CD4-positive, alpha-beta T cell treated with Interleukin-2 at 100 ng/mL for 4 hours (primary cell): ENCODE results near the gene SFRP5.

Source experiments
- DNase-seq: peaks from one replicate; pipeline ENCODE4 v3.0.0-alpha.2; 2020; ENCODE audit warnings: low spot score

Gene SFRP5

GRCh38 chr10:97764519-97764931 lies 7.3 kb downstream of the SFRP5 start:
- DNase-seq: no peak

DNA sequence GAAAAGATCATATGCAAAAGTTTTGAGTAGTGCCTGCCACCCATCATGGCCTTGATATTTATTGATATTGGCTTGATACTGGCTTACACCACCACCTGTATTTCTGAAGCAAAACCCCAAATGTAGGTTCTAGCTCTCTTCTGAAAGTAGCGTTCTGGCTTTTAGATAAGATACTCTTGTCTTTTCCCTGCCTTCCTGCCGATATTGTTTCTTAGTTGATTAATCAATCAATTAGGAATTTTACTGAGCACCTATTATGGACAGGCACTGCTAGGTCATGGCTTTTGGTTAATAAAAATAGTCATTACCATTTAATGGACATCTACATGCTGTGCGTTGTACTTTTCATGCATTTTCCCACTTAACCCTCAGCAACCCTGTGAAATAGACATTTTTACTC lies 7.9 kb downstream of the SFRP5 start:
- no peak for DNase-seq

GRCh38 chr10:97763411-97763810 lies 8.4 kb downstream of the SFRP5 start:
- no peak for DNase-seq

DNA sequence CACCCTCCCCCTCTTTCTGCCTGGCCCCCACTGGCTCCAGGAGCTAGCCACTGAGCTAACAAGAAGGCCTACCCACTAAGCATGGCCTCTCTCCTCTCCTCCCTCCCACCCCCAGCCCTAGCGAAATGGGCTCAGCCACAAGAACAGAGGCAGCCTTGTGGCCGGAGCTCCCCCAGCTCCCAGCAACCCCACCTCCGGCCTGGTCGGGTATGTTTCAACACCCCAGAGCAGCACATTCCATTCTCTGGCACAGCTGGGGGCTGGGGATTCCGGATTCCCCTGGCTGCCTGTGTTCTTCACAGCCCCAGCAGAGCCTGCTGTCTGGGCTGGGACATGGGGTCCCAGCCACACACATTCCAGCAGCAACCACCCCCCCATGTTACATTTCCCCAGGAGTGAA lies 9.0 kb downstream of the SFRP5 start:
- no peak for DNase-seq

DNA sequence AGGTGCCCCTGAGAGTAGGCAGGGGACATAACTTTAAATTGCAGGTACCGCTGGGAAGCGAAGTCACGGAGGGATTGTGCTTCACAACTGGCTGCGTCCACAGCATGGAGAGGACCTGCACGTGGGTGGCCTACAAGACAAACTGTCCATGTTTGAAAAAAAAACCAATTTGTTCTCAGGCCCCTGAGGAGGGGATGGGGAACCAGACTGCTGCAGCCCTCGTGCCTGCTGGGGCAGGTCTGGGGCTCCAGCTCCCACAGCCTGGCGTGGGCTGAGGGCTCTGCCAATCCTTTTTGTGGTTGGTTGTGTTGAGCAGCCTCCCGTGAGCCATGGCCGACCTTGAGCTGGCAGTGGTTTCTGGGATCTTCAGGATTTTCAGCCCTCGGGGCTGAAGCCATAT lies 9.7 kb downstream of the SFRP5 start:
- no peak for DNase-seq

DNA sequence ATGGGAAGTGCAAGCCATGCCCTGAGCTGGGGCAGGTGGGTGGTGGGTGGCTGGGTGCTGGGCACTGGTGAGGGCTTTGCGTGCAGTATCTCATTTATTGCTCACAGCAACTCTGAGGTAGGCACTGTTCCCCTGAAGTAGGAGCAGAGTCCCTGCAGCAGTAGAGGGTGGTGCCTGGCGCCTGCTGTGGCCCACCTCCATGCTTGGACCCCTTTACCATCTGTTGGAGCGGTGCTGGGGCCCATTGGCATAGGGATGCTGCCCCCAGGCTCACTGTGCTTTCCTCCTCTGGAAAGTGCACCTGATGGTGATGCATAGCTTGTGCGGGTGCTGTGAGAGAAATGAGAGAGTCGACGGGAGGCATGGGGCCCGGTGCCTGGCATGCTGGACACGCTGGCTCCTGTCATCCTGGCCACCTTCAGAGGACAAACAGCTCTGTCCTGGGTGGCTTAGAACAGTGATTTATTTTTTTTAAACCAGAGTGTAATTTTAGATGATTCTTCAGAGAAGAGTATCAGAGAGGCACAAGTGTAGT lies 10.4 kb downstream of the SFRP5 start:
- DNase-seq: no peak

DNA sequence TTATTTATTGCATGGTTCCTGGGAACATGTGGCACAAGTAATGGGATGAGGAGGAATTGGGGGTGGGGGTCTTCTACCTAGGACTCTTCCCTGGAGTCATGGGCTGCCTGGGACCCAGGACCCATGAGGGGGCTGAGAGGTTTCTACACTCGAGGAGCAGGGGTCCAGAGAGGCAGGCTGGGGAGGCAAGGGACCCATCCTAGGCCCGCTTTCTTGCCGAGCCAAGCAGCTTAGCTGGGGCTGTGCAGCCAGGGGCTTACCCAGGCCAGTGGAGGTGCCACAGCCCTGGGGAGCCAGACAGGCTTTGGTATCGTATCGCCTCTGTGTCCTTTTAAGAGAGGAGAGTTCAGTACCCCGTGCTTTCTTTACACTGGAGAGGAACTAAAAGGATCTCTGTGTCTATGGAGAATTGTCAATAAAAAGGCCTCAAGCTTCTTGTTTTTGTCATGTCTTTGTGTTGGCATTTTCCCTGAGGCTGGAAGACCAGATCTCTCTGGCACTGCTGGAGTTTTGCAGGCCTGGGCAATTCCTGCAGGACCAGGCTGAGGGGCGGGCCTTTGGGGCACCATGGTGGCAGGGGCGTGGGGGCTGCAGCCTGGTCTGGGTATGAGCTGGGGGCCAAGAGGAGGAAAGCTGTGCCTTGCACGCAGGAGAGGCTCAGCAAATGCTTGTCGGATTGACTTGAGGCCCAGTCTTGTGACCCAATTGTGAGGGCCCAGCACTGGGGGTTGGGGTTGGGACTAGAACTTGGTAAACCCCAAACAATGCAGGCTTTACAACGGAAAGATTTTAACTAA lies 11.1 kb downstream of the SFRP5 start:
- no peak for DNase-seq

DNA sequence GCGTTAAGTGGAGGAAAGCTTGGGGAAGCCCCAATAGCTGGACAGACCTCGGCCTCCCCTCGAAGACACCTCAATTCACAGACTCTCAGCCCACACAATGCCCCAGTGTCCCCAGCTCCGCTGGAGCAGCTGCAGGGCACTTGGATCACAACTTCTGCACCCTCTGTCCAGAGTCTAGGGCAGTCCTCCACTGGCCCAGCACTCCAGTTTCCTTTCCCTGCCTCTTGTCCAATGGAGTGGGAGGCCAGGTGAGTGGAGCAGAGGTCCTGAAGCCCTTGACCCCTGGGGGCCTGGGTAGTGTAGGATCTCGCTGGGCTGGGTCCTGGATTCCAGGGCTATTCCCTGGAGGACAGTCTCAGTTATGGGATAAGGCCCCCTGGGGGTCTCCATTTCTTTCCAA lies 11.9 kb downstream of the SFRP5 start:
- DNase-seq: no peak

DNA sequence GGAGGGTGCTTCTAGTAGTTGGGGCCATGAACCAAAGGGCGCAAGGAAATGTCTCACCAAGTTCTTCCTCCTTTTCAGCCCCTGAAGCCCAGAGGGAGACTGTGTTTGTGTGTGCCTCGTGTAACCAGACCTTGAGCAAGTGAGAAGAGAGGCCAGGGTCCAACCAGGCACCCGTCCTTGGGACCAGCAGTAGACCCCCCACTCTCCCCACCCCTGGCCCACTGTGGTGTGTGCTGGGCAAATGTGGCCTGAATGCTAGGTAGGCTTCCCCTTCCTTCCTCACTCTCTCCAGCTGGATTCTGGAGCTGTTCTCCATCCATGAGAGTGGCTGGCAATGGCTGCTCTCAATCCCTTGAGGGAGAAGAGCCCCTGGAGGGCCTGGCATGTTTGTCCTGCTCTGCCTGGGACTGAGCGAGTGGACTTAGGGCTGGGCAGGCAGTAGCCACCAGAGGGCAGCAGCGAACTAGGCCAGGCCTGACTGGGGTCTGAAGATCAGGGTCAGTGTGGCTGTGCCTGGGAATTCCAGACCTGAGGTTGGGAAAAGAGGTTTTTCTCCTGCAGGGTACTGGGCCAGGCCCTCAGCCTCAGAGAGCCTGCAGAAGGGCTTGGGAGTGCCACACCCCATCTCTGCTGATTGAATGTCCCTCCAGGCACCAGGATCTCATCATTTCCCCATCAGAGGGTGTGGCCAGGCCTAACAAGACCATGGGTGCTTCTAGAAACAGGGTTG lies 12.5 kb downstream of the SFRP5 start:
- DNase-seq: peak; percentile 33

DNA sequence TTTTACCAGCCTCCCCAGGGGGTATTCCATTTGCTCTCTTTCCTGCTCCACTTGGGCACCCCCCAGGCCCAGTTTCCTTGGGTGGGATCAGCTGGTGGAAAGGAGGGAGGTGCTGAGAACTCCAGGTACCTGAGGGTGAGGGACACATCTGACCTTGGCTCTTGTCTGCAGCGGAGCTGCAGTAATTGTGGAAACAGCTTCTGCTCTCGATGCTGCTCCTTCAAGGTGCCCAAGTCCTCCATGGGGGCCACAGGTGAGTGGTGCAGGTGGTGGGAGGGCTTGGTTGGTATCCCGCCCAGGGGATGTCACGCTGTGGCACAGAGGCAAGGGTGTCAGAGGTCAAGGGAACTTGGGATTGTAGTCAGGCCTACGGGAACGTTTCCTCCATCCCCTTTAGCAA lies 14.3 kb downstream of the SFRP5 start:
- no peak for DNase-seq

DNA sequence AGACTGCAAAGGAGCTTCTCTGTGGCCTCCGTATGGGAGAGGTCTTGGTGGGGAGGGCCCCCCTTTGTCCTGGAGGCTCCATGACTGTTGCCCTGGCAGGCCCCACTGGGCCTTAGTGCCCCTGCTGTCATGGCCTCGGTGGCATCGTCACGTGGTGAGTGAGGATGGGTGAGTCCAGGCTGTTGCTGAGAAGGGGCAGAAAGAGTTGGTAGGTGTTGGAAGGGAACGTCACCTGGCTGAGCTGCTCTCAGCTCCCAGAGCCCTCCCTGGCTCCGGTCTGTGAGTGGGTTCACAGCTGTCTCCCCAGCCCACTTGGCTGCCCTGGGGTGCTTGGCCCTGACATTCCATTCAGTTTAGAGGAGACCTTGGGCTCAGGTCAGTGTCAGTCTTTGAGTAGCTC lies 16.1 kb downstream of the SFRP5 start:
- DNase-seq: no peak

GRCh38 chr10:97754726-97755125 lies 17.1 kb downstream of the SFRP5 start:
- no peak for DNase-seq

DNA sequence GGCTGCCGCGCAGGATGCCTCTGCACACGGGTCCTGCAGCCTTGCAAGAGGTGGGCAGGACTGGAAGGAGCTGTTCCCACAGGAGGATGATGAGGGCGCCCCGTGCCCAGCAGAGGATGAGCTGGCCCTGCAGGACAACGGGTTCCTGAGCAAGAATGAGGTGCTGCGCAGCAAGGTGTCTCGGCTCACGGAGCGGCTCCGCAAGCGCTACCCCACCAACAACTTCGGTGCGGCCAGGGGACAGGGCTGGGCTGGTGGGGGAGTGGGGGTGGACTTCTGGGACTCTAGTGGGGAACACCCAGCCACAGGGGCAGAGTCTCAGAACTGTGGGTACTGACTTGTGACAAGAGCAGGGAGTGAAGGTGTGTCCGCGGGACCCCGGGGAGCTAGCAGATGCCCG lies 18.8 kb downstream of the SFRP5 start:
- no peak for DNase-seq

- DNase-seq: no peak
These were observed 23.7 kb downstream of the SFRP5 start for GRCh38 chr10:97748116-97748515.

GRCh38 chr10:97747573-97747972 lies 24.2 kb downstream of the SFRP5 start:
- no peak for DNase-seq

DNA sequence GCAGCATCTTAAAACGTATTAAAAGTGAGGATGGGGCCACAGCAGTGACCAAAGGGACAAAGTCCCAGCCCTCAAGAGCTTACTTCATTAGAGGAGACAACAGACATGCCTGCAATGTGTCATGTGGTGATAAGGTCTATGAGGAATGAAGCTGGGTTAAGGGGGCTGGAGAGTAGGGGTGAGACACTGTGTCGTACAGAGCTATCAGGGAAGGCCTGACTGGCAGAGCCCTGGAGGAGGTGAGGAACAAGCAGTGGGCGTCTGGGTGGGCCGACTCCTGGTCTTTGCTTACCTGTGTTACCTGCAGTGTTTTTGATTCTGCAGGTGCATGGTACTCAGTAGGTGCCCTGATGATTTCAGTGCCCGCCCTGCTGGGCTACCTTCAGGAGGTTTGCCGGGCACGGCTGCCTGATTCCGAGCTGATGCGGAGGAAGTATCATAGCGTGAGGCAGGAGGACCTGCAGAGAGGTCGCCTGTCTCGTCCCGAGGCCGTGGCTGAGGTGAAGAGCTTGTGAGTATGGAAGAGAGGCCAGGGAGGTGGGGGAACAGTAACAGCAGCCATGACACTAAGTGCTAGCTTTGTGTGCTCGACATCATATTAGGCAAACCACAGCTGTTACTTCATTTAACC lies 27.3 kb downstream of the SFRP5 start:
- DNase-seq: no peak

DNA sequence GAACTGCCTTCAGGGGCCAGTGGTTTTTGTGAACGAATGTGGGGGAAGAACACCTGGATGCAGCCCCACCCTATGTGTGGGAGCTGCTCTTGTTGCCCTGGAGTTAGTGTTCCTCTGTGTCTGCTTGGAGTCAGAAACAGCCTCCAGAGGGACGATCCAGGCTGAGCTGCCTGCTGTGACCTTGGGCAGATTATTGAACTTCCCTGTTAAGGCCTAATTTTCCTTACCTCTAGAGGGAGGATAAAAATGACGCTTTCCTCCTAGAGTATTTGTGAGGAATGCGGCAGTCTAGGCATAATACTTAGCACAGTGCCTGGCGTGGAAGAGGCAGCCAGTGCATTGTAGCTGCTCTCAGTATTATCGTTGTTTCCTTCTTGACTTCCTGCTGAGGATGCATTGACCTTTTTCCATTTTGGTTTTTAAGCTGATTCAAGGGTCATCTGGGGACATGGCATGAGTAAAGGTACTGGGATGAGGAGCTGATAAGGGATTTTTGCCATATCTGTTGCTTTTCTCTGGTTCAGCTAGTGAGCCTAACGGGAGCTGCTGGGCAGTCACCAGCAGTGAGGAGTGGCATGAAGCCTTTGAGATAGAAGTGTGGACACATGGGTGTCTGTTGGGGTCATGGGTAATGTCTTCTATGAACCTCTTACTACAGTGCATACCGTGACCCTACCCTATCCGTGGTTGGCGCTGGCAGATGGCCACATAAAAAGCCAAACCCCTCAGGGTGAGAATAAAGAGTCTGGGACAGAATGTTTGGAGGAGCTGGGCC lies 28.4 kb downstream of the SFRP5 start:
- no peak for DNase-seq

DNA sequence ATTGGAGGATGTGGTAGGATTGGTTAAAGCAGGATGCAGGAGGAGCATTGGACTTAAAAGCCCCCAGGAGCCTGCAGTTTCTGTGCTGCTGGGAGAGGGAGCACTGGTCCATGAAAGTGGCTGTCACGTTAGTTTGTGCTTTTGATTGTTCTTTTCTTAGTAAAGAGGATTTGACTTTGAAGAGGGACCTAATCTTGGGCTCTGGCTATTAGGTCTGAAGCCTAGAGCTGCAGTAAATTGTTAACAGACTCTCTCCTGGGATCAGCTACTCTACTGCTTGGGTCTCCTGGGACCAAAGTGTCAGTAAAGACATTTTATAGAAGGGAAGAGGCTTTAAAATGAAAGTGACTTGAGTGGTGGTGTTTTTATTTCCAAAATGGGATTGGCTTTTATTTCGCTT lies 31.2 kb downstream of the SFRP5 start:
- DNase-seq: no peak

DNA sequence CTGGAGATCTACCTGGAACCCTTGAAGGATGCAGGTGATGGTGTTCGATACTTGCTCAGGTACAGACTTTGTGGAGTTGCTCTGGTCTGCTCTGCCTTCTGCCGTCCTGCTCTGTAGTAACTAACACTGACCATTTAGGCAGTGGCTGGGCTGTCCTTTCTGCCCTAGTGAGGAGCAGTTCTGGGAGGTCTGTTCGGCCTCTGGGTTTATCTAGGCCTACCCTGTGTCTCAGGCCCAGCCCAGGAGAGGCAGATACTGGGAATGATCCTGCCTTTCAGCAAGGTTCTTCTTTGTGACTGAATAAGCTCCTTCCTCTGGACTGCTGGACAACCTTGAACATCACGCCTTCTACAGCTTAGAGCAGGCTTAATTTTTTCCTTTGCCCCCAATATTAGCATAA lies 33.2 kb downstream of the SFRP5 start:
- no peak for DNase-seq

- no peak for DNase-seq
These were observed 34.0 kb downstream of the SFRP5 start for GRCh38 chr10:97737770-97738265.

DNA sequence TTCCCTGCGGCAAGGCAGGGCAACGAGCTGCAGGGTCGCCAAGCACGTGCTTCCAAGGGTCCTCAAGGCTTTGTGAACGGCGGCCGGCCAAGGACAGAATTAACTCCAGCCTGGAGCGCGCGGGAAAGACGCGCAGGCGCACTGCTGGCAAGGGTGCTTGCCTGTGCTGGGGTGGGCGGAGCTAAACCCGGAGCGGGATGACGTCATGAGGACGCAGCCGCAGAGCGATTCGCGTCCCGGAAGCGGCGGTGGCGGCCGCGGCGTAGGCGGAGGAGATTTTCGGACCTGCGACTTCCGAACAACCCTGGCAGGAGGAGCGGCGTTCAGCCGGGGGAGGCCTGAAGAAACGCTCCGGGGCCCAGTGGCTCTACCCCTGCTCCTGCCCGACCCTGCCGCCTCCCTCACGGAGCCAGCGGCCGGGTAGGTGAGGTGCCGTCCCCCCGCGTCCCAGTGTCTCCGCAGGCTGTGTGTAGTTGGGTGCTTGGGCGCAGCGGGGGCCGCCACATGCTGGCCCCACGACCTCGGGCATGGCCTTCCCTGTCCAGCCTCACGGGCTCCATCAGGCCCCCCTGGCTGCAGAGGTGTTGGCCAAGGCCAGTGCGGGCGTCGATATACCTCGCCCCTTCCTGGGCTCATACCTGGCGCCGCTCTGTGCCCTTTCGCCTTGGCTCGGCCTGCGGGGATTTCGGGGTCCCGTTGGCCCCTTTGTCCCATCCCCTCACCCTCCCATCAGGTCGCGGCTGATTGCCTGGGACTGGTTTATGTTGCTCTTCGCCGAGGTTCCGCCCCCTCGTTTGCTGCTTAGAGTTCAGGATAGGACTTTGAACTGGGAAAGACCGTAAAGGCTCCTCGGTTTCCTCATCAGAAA lies 34.7 kb downstream of the SFRP5 start, which contains the start of gene ZFYVE27:
ZFYVE27 (plus strand) TSS at position 227 of the 868 bp plus-strand sequence. CDS start 1,350 bp downstream, outside the sequence.
- DNase-seq: peak; percentile 95
